GM18499 (cell line): ENCODE data around the gene STEAP1.

Experiments used
- ATAC-seq: cut with Tn5 transposase; IDR thresholded peaks from one replicate; pipeline ENCODE4 v1.9.1; 2021; ENCODE audit warnings: moderate number of reproducible peaks; ENCODE audit not compliant: insufficient read depth, unreplicated experiment

The STEAP1 gene

DNA sequence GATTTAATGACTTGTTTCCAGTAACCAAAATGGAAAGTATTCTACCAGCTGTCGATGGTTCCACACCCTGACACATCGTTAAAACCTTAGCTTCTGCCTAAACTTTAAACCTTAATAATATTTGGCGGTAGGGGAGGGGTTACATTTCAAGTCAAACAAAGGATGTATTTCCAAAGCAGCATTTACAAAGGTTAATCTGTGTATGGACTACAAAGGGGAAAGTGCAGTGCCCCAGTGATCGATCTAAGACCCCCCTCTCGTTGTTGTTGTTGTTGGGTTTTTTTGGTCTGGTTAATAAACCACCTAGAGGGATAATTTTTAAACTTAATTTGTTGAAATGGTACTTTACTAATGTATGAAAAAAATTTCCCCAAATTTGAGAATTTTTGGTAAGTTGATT, 56.2 kb downstream of the STEAP1 start:
- ATAC-seq, result no peak

DNA sequence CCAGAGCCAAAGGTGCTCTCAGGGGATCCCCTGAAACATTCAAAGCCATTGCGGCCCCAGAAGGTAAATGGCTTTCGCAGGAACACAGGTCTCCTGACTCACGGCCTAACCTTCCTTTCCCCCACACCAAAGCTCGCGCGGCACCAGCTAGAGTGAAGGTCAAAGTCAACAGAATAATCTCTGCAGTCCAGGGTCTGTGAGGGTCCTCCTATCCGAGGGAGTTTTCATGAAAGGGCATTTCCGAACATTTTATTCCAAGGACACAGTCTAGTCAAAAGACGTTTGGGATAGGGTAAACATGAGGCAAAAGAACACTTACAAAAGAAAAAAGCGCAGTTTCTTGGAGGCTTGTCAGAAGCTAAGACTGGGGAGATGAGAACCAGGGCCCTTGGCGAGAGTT, 56.7 kb downstream of the STEAP1 start:
- ATAC-seq, result no peak

DNA sequence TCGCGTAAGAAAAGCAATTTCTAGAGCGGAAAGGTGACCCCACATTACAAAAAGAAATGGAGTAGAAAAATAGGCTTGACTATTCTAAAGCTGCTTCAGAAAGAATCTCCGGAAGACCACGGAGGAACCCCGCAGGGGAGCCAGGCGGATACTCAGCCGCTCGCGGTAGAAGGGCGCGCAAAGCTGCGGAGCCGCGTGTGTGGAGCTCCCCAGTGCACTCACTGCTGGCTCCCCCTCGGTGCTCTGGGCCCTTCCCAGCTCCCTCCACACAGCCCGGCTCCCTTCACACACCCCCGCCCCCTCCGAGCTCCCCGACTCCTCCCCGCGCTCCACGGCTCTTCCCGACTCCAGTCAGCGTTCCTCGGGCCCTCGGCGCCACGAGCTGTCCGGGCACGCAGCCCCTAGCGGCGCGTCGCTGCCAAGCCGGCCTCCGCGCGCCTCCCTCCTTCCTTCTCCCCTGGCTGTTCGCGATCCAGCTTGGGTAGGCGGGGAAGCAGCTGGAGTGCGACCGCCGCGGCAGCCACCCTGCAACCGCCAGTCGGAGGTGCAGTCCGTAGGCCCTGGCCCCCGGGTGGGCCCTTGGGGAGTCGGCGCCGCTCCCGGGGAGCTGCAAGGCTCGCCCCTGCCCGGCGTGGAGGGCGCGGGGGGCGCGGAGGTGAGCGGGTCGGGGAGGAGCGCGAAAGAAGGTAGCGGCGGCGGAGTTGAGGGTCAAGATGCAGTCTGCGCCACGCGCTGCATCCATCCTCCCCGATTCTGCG, 57.3 kb downstream of the STEAP1 start, which contains the start of gene STEAP2:
Gene STEAP2 (plus strand): TSS at position 350 of the 758 bp plus-strand sequence. CDS start 13,343 bp downstream, outside the sequence.
- ATAC-seq, result no peak

DNA sequence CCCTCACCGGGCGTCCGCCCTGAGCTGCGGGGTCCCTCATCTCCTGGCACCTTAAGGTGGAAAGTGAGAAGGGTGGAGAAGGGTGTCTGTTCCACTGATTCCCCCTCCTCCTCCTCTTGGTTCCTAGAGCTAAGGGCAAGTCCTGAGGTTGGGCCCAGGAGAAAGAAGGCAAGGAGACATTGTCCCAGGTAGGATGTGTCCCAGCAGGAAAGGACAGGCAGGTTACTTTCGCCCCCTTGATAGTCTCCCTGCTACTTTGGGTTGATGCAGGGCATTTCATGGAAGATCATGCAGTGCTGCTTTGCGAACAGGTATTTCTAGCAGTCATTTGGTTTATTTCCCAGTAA, 57.9 kb downstream of the STEAP1 start:
- no peak for ATAC-seq

DNA sequence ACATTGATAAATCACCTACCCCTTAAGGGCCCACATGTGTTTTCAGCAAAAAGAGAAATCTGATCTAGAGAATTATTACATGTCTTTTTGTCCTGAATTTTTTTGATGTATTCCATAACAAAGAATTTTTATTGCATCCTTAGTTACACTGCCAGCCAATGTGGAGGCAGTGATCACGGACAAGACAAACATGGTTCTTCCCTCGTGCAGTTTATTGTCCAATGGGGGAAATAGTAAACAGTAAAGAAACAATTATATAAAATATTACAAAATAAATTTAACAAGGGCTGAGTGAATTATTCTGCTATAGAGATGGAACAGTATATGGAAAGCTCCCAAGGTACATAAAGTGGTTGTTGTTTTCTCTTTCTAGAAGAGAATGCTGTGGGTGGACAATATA, 59.3 kb downstream of the STEAP1 start:
- ATAC-seq, result no peak
